HG02973 (cell line): ENCODE data around the gene PCYOX1L.
"Not testable (repeated sequence)": the region's sequence is repeated elsewhere in the genome, so short reads cannot be mapped to it uniquely, and the experiment has no call there.

Experiments
- ATAC-seq: cut with Tn5 transposase; IDR thresholded peaks from one replicate; pipeline ENCODE4 v1.9.1; 2021; ENCODE audit warnings: moderate library complexity; ENCODE audit not compliant: unreplicated experiment

PCYOX1L gene

GRCh38 chr5:149382517-149383220 is 24.8 kb downstream of the PCYOX1L start:
- ATAC-seq: no peak

- no peak for ATAC-seq
These were observed 25.6 kb downstream of the PCYOX1L start for GRCh38 chr5:149383399-149383798.

DNA sequence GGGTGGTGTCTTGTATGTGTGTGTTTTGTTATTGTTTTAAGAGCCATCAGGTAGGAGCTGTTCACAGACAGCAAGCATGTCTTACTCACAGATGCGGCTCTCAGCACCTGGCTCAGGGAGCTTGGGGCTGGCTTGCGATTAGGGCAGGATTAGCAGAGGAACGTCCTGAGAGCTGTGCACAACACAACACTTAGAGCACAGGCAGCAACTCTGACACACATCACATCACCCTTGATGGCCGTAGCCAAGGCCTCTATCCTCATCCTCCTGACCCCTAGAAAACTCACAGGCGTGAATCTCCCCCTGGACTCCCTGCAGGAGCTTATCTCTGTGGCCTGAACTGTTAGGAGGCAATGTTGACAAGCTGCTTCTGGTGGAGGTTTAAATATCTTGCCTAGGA is 28.3 kb downstream of the PCYOX1L start:
- ATAC-seq: no peak

- ATAC-seq: no peak
These were observed 29.3 kb downstream of the PCYOX1L start for GRCh38 chr5:149387081-149387631.

DNA sequence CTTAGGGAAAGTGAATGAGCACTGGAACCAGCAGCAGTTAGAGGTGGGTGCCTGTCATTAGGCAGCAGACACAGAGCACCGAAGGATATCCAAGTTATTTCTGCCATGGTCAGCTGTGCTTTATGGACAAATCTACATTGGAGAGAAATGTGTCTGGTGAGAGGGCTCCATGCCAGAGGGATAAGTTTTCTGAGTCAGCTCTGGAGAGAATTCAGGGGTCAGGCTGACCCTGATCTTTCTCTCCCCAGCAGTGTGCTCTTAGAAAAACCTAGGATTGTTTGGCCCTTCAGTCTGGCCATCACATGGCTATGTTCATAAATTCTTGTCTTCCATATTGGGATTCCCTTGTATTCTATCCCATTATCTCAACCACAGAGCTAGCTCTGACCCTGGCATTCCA is 30.1 kb downstream of the PCYOX1L start:
- ATAC-seq: no peak

DNA sequence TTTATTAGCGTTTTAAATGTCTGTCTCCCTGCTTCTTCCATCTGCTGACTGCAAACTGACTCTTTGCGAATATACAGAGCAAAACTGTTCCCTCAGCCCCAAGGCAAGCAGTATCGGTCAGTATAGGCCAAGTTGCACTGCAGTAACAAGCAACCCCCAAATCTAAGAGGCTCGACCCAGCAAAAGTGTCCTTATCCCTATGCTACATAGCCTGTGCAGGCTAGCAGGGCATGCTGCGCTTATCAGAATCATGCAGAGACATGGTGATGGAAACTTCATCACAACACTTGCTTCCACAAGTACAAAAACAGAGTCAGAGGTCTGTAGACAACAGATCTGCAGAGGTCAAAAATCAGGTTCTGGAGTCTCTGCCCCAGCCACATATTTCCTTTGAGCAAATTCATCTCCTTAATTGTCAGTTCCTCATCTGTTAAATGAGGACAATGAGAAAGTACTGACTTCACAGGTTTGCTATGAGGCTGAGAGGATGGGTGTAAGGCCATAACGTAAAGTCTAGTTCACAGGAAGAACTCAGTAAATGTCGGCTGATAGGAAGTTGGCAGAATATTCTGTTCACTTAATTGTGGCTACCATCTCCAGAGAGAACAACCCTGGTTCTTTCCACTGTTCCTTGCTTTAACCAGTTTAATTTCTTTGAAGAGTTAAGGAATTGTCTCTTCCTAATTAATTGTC is 30.8 kb downstream of the PCYOX1L start:
- no peak for ATAC-seq

- ATAC-seq: no peak
These were observed 32.0 kb downstream of the PCYOX1L start for GRCh38 chr5:149389552-149390495.

GRCh38 chr5:149391076-149391475 is 33.2 kb downstream of the PCYOX1L start:
- not testable (repeated sequence) for ATAC-seq

- ATAC-seq: no peak
These were observed 33.7 kb downstream of the PCYOX1L start for GRCh38 chr5:149391524-149391923.

DNA sequence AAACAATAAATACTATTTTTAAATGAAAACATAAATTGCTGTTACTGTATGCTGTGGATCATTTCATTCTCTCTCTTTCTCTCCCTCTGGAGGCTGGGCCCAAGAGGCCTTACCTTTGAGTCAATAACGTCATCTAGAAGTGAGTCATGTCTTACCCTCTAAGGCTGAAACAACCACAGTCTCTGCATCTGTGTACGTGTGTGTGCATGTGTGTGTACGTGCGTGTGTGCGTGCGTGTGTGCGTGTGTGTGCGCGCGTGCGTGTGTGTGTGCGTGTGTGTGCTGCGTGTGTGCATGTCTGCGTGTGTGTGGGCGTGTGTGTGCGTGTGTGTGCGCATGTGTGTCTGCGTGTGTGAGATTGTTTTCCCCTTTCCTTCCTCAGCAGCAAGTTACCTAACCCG is 34.9 kb downstream of the PCYOX1L start:
- no peak for ATAC-seq

DNA sequence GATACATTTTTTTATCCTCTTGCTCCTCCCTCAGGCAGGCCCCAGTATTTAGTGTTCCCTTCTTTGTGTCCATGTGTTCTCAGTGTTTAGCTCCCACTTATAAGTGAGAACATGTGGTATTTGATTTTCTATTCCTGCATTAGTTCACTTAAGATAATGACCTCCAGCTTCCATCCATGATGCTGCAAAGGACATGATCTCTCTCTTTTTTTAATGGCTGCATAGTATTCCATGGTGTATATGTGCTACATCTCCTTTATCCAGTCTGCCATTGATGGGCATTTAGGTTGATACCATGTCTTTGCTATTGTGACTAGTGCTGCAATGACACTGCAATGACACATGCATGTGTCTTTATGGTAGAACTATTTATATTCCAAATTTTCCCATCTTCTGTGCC is 37.1 kb downstream of the PCYOX1L start:
- ATAC-seq: not testable (repeated sequence)

- ATAC-seq: no peak
These were observed 39.7 kb downstream of the PCYOX1L start for GRCh38 chr5:149397530-149397929.

- not testable (repeated sequence) for ATAC-seq
These were observed 41.0 kb downstream of the PCYOX1L start for GRCh38 chr5:149398747-149399266.

DNA sequence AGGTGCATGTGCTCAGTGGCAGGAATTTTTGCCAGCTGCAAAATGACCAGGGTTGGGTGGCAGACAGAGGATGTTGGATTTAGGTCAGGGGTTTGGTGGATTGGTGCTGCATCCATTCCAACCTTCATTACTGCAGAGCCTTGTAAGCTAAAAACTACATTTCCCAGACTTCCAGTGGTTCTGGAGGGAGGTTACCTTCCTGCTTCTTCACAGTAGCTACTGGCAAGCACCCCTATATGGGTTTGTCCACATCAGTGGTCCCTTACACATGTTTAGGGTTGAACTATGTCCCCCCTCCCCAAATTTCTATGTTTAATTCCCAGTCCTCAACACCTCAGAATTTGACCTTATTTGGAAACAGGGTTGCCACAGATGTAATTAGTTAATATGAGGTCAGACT is 41.9 kb downstream of the PCYOX1L start:
- ATAC-seq: no peak

DNA sequence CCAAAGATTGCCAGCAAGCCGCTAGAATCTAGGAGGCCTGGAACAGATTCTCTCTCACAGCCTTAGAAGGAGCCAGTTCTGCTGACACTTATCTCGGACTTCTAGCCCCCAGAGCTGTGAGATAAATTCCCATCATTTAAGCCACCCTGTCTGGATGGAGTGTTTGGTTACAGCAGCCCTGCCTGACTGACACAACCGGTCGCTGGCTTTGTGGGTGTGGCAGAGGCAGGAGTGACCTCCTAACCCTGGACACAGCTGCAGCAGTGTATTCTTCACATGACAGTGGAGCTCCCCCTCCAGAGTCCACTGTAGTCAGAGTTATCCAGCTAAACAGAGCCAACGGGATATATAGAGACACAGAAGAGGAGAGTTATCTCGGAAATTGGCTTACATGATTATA is 42.5 kb downstream of the PCYOX1L start:
- no peak for ATAC-seq

DNA sequence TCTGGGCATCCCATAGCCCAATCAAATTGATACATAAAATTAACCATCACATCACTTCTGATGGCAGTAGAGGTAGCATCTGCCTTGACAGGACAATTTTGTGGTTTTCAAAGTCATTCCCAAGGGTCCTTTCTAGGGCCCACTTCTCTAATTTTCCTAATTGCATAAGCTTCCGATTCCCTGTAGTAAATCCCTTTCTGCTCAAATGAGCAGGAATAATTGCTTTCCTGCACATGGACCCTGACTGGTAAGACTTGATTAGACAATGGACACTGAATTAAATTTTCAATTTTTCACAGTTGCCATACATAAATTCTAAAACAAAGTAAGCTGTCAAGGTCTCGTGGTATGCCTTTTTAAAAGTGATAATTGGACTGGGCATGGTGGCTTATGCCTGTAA is 43.2 kb downstream of the PCYOX1L start:
- no peak for ATAC-seq

- no peak for ATAC-seq
These were observed 44.4 kb downstream of the PCYOX1L start for GRCh38 chr5:149402291-149402690.

- no peak for ATAC-seq
These were observed 46.3 kb downstream of the PCYOX1L start for GRCh38 chr5:149403923-149404745.

- no peak for ATAC-seq
These were observed 47.1 kb downstream of the PCYOX1L start for GRCh38 chr5:149404746-149405549.
